ENCODE results near the gene OR8B4. TPM values are rescaled to one million over a fixed set of nuclear protein-coding genes. Genes with fewer than 3 reads are reported as not detected.

OR8B4 gene
- total and polyA plus RNA-seq, 11 donors, result not detected

GRCh38 chr11:124380585-124380984 is 44.1 kb downstream of the OR8B4 start:
- no peaks in the 10 kb centered on the region for H3K9me3 ChIP-seq

GRCh38 chr11:124376280-124376679 is 48.4 kb downstream of the OR8B4 start:
- no peak overlapping the region for H3K27ac ChIP-seq
- no peaks in the 10 kb centered on the region for H3K4me1 ChIP-seq
- WGBS, 4 donors, result 44 to 80% (median 69%) methylated on average over 3 of the region's 3 CpGs
- no peaks in the 10 kb centered on the region for H3K9me3 ChIP-seq
- H3K36me3 ChIP-seq, result no peaks in the 10 kb centered on the region
- no peak for TF ChIP-seq CTCF (IDR thresholded peaks at IDR 0.05)
- no peak for TF ChIP-seq POLR2A (IDR thresholded peaks at IDR 0.05)
- no peak overlapping the region for H3K4me3 ChIP-seq
- intact Hi-C loops (cut with DNase I), result no loop called here
- peaks cover 0 to 5% (median 0%) of the 10 kb centered on the region in 9 donors for H3K27me3 ChIP-seq
- no peak for ATAC-seq
- no peak for DNase-seq

More at GRCh38 chr11:124380585-124380984, 44.1 kb downstream of the OR8B4 start:
- Histone ChIP-seq H3K27me3 (no peaks in the 10 kb centered on the region), H3K36me3 (no peaks in the 10 kb centered on the region), H3K27ac (no peak overlapping the region), H3K4me3 (no peak overlapping the region), H3K4me1 (no peaks in the 10 kb centered on the region)
- ATAC-seq, result no peak
- WGBS, 4 donors, result 84 to 95% (median 92%) methylated on average over 2 of the region's 2 CpGs
- intact Hi-C loops (cut with DNase I), result no loop called here
- TF ChIP-seq CTCF (IDR thresholded peaks at IDR 0.05), result no peak
- no peak for TF ChIP-seq POLR2A (IDR thresholded peaks at IDR 0.05)
- no peak for DNase-seq

Other genes starting within 250 kb of the OR8B4 start
- not detected for gene OR10D3, start 241.5 kb downstream of the OR8B4 start, total RNA-seq
- not detected for gene OR10D3, start 241.5 kb downstream of the OR8B4 start, polyA plus RNA-seq
- not detected for gene OR8G1, start 183.8 kb downstream of the OR8B4 start, total RNA-seq
- gene OR8G1, start 183.8 kb downstream of the OR8B4 start, polyA plus RNA-seq, result not detected
- not detected for gene OR8G5, start 168.5 kb downstream of the OR8B4 start, total RNA-seq
- not detected for gene OR8G5, start 168.5 kb downstream of the OR8B4 start, polyA plus RNA-seq
- not detected for gene OR8D1, start 110.9 kb downstream of the OR8B4 start, total RNA-seq
- gene OR8D1, start 110.9 kb downstream of the OR8B4 start, polyA plus RNA-seq, result not detected
- not detected for gene OR8D2, start 104.7 kb downstream of the OR8B4 start, total RNA-seq
- not detected for gene OR8D2, start 104.7 kb downstream of the OR8B4 start, polyA plus RNA-seq
- gene OR8B2, start 40.4 kb downstream of the OR8B4 start, total RNA-seq, result not detected
- not detected for gene OR8B2, start 40.4 kb downstream of the OR8B4 start, polyA plus RNA-seq
- not detected for gene OR8B3, start 25.8 kb downstream of the OR8B4 start, total RNA-seq
- gene OR8B3, start 25.8 kb downstream of the OR8B4 start, polyA plus RNA-seq, result not detected
- not detected for gene OR8B8, start 20.8 kb upstream of the OR8B4 start, total RNA-seq
- gene OR8B8, start 20.8 kb upstream of the OR8B4 start, polyA plus RNA-seq, result not detected
- gene OR8B12, start 118.8 kb upstream of the OR8B4 start, total RNA-seq, result not detected
- not detected for gene OR8B12, start 118.8 kb upstream of the OR8B4 start, polyA plus RNA-seq
- gene OR8A1, start 145.1 kb upstream of the OR8B4 start, total RNA-seq, result not detected
- not detected for gene OR8A1, start 145.1 kb upstream of the OR8B4 start, polyA plus RNA-seq
- gene PANX3, start 186.6 kb upstream of the OR8B4 start, total RNA-seq, result not detected
- gene PANX3, start 186.6 kb upstream of the OR8B4 start, polyA plus RNA-seq, result not detected
- gene TBRG1, start 198.0 kb upstream of the OR8B4 start, total RNA-seq, result 10 to 100 TPM; 13.9 to 24.9 (median 19.8) TPM
- gene TBRG1, start 198.0 kb upstream of the OR8B4 start, polyA plus RNA-seq, result 10 to 100 TPM; 12.0 to 27.2 TPM
- 10 to 100 TPM; 36.7 to 87.8 (median 60.1) TPM for gene SIAE, start 248.9 kb upstream of the OR8B4 start, total RNA-seq
- gene SIAE, start 248.9 kb upstream of the OR8B4 start, polyA plus RNA-seq, result 10 to 100 TPM; 24.2 to 43.1 TPM
- gene SPA17, start 249.0 kb upstream of the OR8B4 start, total RNA-seq, result 1 to 10 TPM; 1.3 to 4.4 (median 2.8) TPM
- gene SPA17, start 249.0 kb upstream of the OR8B4 start, polyA plus RNA-seq, result 1 to 10 TPM; 3.3 to 5.6 TPM